Liver (tissue), 9 donors: Measurements from ENCODE around the gene GLT6D1. TPM values are rescaled to one million over a fixed set of nuclear protein-coding genes. Genes with fewer than 3 reads are reported as not detected.

Experiments used
- DNase-seq: peaks from one replicate; pipeline ENCODE4 v3.0.0-alpha.2; 2017; ENCODE audit warnings: low spot score
- H3K27ac ChIP-seq, 2 donors: one replicate each; pipeline ENCODE4 v1.7.0; 2013; ENCODE audit warnings: inconsistent platforms in 2 of 2, low read length in 2 of 2, control low read depth in 1 of 2, low read depth in 1 of 2, mild to moderate bottlenecking in 1 of 2
- H3K27me3 ChIP-seq, 4 donors: one replicate each; pipeline versions ENCODE4 v1.6.1 to v1.7.0; 2013; ENCODE audit warnings: low read length in 3 of 4, inconsistent platforms in 1 of 4, mild to moderate bottlenecking in 1 of 4, moderate library complexity in 1 of 4; ENCODE audit not compliant: control insufficient read depth in 4 of 4, insufficient read depth in 4 of 4
- H3K36me3 ChIP-seq, 4 donors: one replicate each; pipeline versions ENCODE4 v1.6.1 to v1.7.0; 2013; ENCODE audit warnings: low read length in 3 of 4, mild to moderate bottlenecking in 3 of 4, low read depth in 1 of 4, moderate library complexity in 1 of 4; ENCODE audit not compliant: control insufficient read depth in 4 of 4, insufficient read depth in 3 of 4
- H3K4me1 ChIP-seq, 4 donors: one replicate each; pipeline versions ENCODE4 v1.6.1 to v1.7.0; 2013; ENCODE audit warnings: low read length in 3 of 4, mild to moderate bottlenecking in 3 of 4, moderate library complexity in 1 of 4; ENCODE audit not compliant: control insufficient read depth in 4 of 4, insufficient read depth in 4 of 4
- H3K4me3 ChIP-seq, 3 donors: one replicate each; pipeline versions ENCODE4 v1.6.1 to v1.7.0; 2013; ENCODE audit warnings: low read length in 3 of 3, control low read depth in 1 of 3, low read depth in 1 of 3, mild to moderate bottlenecking in 1 of 3
- H3K9ac ChIP-seq, 2 donors: one replicate each; pipeline ENCODE4 v1.7.0; 2013; ENCODE audit warnings: low read length in 2 of 2, mild to moderate bottlenecking in 2 of 2, moderate library complexity in 2 of 2, control low read depth in 1 of 2, low read depth in 1 of 2
- H3K9me3 ChIP-seq, 4 donors: one replicate each; pipeline versions ENCODE4 v1.6.1 to v1.7.0; 2013; ENCODE audit warnings: low read length in 3 of 4; ENCODE audit not compliant: control insufficient read depth in 4 of 4
- ATF3 ChIP-seq: IDR thresholded peaks from 2 replicates; pipeline ENCODE4 v1.6.1; 2016; ENCODE audit warnings: antibody characterized with exemption
- CTCF ChIP-seq: fragments of 150-350 bp; IDR thresholded peaks from 2 replicates; pipeline ENCODE4 v1.5.1; 2017; ENCODE audit warnings: improper control_type of control experiment, low read depth, low read length; ENCODE audit not compliant: missing input control
- EGR1 ChIP-seq, 2 donors: IDR thresholded peaks; 2 replicates each; pipeline ENCODE4 v1.6.1; 2016 to 2018; ENCODE audit warnings: antibody characterized with exemption in 2 of 2, low read depth in 2 of 2
- FOXA1 ChIP-seq: IDR thresholded peaks from 2 replicates; pipeline ENCODE4 v1.6.1; 2016; ENCODE audit warnings: antibody characterized with exemption
- FOXA2 ChIP-seq: IDR thresholded peaks from 2 replicates; pipeline ENCODE4 v1.6.1; 2016; ENCODE audit warnings: antibody characterized with exemption
- GABPA ChIP-seq, 2 donors: IDR thresholded peaks in 1 of 2; conservative IDR thresholded peaks in 1 of 2; 2 replicates each; pipeline ENCODE4 v1.6.1; 2016; ENCODE audit warnings: antibody characterized with exemption in 2 of 2, mild to moderate bottlenecking in 1 of 2, moderate library complexity in 1 of 2
- HNF4A ChIP-seq, 2 donors: conservative IDR thresholded peaks; 2 replicates each; pipeline ENCODE4 v1.6.1; 2016; ENCODE audit warnings: antibody characterized with exemption in 2 of 2, mild to moderate bottlenecking in 2 of 2
- HNF4G ChIP-seq: IDR thresholded peaks from 2 replicates; pipeline ENCODE4 v1.6.1; 2016; ENCODE audit warnings: antibody characterized with exemption
- JUND ChIP-seq, 2 donors: IDR thresholded peaks; 2 replicates each; pipeline ENCODE4 v1.6.1; 2016; ENCODE audit warnings: antibody characterized with exemption in 2 of 2
- MAX ChIP-seq: IDR thresholded peaks from 2 replicates; pipeline ENCODE4 v1.6.1; 2016; ENCODE audit warnings: antibody characterized with exemption
- NR2F2 ChIP-seq: IDR thresholded peaks from 2 replicates; pipeline ENCODE4 v1.6.1; 2016; ENCODE audit warnings: antibody characterized with exemption
- RAD21 ChIP-seq, 2 donors: IDR thresholded peaks; 2 replicates each; pipeline ENCODE4 v1.6.1; 2016; ENCODE audit warnings: antibody characterized with exemption in 2 of 2, mild to moderate bottlenecking in 2 of 2
- REST ChIP-seq: IDR thresholded peaks from 2 replicates; pipeline ENCODE4 v1.6.1; 2016; ENCODE audit warnings: antibody characterized with exemption, mild to moderate bottlenecking
- RXRA ChIP-seq, 2 donors: IDR thresholded peaks; 2 replicates each; pipeline ENCODE4 v1.6.1; 2017 to 2018; ENCODE audit warnings: antibody characterized with exemption in 2 of 2, mild to moderate bottlenecking in 1 of 2
- SP1 ChIP-seq: IDR thresholded peaks from 2 replicates; pipeline ENCODE4 v1.6.1; 2018; ENCODE audit warnings: antibody characterized with exemption, mild to moderate bottlenecking
- TAF1 ChIP-seq: conservative IDR thresholded peaks from 2 replicates; pipeline ENCODE4 v1.6.1; 2016; ENCODE audit warnings: antibody characterized with exemption, mild to moderate bottlenecking
- YY1 ChIP-seq: IDR thresholded peaks from 2 replicates; pipeline ENCODE4 v1.6.1; 2016; ENCODE audit warnings: antibody characterized with exemption, mild to moderate bottlenecking
- ZBTB33 ChIP-seq: IDR thresholded peaks from 2 replicates; pipeline ENCODE4 v1.6.1; 2016; ENCODE audit warnings: antibody characterized with exemption
- WGBS: extraction: QIAGEN DNeasy Blood & Tissue Kit; methylation state at CpG from one replicate; pipeline ENCODE4 v1.1.7; 2013; 5-methylcytosine and 5-hydroxymethylcytosine counted together
- polyA plus RNA-seq, 2 donors: library from polyadenylated mRNA; stranded (reverse) in 1 of 2; unstranded in 1 of 2; fragments of 200-250 nt in 1 of 2; fragments of >200 nt in 1 of 2; fragmentation: Nextera tagmentation in 1 of 2; extraction: Ambion mirVana in 1 of 2; gene quantifications; one replicate each; pipeline versions ENCODE4 v1.2.1 to v1.2.3, GENCODE V29; 2013 to 2015
- total RNA-seq, 2 donors: library from RNA; depleted of rRNA; stranded (reverse); fragments of >200 nt; gene quantifications; one replicate each; pipeline ENCODE4 v1.2.3, GENCODE V29; 2014
- donor health status: healthy.
- donor health status: healthy.
- donor health status: healthy.
- donor health status: healthy.
- donor health status: healthy.

GLT6D1 gene
- total RNA-seq: not detected
- not detected for polyA plus RNA-seq

GRCh38 chr9:135639196-135639595, at the start of gene GLT6D1:
Gene GLT6D1 (minus strand): TSS chr9:135639540. CDS start chr9:135639187, 353 bp downstream.
- 82% methylated on average over 9 of the region's 9 CpGs for WGBS
- no peak within 1 kb of the TSS for H3K4me3 ChIP-seq
- H3K27me3 ChIP-seq: peaks cover 0 to 3% (median 0%) of the 10 kb centered on the region in 4 donors
- DNase-seq: no peak
- no peak within 1 kb of the TSS for H3K27ac ChIP-seq
- TF ChIP-seq SP1 (no peak), JUND (IDR thresholded peaks at IDR 0.05) (no peak), ATF3 (no peak), YY1 (no peak)
- no peaks in the 10 kb centered on the region for H3K36me3 ChIP-seq
- no peak within 1 kb of the TSS for H3K9ac ChIP-seq
- peaks cover 0 to 2% (median under 1%) of the 10 kb centered on the region in 4 donors for H3K9me3 ChIP-seq
- no peaks in the 10 kb centered on the region for H3K4me1 ChIP-seq

- no peak overlapping the region for H3K9ac ChIP-seq
- no peak overlapping the region for H3K27ac ChIP-seq
- no peaks in the 10 kb centered on the region for H3K9me3 ChIP-seq
- H3K4me3 ChIP-seq: no peak overlapping the region
- no peaks in the 10 kb centered on the region for H3K4me1 ChIP-seq
- H3K36me3 ChIP-seq: no peaks in the 10 kb centered on the region
- whole genome bisulfite sequencing: 83% methylated on average over 10 of the region's 10 CpGs
- H3K27me3 ChIP-seq: peaks cover 0 to 3% (median 1%) of the 10 kb centered on the region in 4 donors
- DNase-seq: no peak
- TF ChIP-seq MAX (no peak), CTCF (no peak), RXRA (IDR thresholded peaks at IDR 0.05) (no peak), FOXA1 (no peak), HNF4G (no peak), FOXA2 (no peak), REST (no peak), NR2F2 (no peak), SP1 (no peak), RAD21 (IDR thresholded peaks at IDR 0.05) (no peak), EGR1 (IDR thresholded peaks at IDR 0.05; ENCODE audit: low read depth in 2 of 2) (no peak)
Observed at GRCh38 chr9:135689011-135689410, 49.7 kb upstream of the GLT6D1 start.

GRCh38 chr9:135687216-135687615, 47.9 kb upstream of the GLT6D1 start:
- no peak overlapping the region for H3K27ac ChIP-seq
- H3K9ac ChIP-seq: no peak overlapping the region
- no peaks in the 10 kb centered on the region for H3K9me3 ChIP-seq
- no peaks in the 10 kb centered on the region for H3K36me3 ChIP-seq
- 87% methylated on average over 15 of the region's 15 CpGs for WGBS
- H3K4me3 ChIP-seq: no peak overlapping the region
- H3K4me1 ChIP-seq: no peaks in the 10 kb centered on the region
- no peak for DNase-seq
- peaks cover 0 to 2% (median 0%) of the 10 kb centered on the region in 4 donors for H3K27me3 ChIP-seq
- no peak for TF ChIP-seq MAX
- TF ChIP-seq GABPA (IDR thresholded peaks at IDR 0.05 in 1 of 2, conservative IDR thresholded peaks at IDR 0.05 in 1 of 2): no peak
- TF ChIP-seq HNF4A (conservative IDR thresholded peaks at IDR 0.05): no peak
- no peak for TF ChIP-seq FOXA1
- no peak for TF ChIP-seq RAD21 (IDR thresholded peaks at IDR 0.05)
- TF ChIP-seq YY1: no peak
- no peak for TF ChIP-seq NR2F2
- no peak for TF ChIP-seq EGR1 (IDR thresholded peaks at IDR 0.05; ENCODE audit: low read depth in 2 of 2)
- TF ChIP-seq ZBTB33: no peak
- TF ChIP-seq TAF1: no peak
